Esophagus muscularis mucosa (tissue), 4 donors: Measurements from ENCODE around the gene HIVEP2. TPM values are rescaled to one million over a fixed set of nuclear protein-coding genes. Genes with fewer than 3 reads are reported as not detected.

Experiments used
- DNase-seq: peaks from one replicate; pipeline ENCODE4 v3.0.0-alpha.2; 2017; ENCODE audit errors: extremely low spot score
- H3K27ac ChIP-seq, 4 donors: fragments of 200-600 bp; sonication (generic); replicated peaks in 1 of 4; 1 replicate in 3 of 4; 2 replicates in 1 of 4; pipeline ENCODE4 v1.5.1; 2016 to 2019; ENCODE audit warnings: mild to moderate bottlenecking in 1 of 4
- H3K27me3 ChIP-seq, 4 donors: fragments of 200-600 bp; sonication (generic); one replicate each; pipeline versions ENCODE4 v1.5.1 to v1.6.0; 2016 to 2019
- H3K36me3 ChIP-seq, 4 donors: fragments of 200-600 bp; sonication (generic); one replicate each; pipeline ENCODE4 v1.5.1; 2016 to 2019
- H3K4me1 ChIP-seq, 4 donors: fragments of 200-600 bp; sonication (generic); one replicate each; pipeline ENCODE4 v1.5.1; 2016 to 2019
- H3K4me3 ChIP-seq, 4 donors: fragments of 200-600 bp; sonication (generic); 1 replicate in 2 of 4; 2 replicates in 2 of 4; pipeline ENCODE4 v1.5.1; 2016 to 2019; ENCODE audit warnings: mild to moderate bottlenecking in 4 of 4, moderate library complexity in 1 of 4
- H3K9me3 ChIP-seq, 4 donors: fragments of 200-600 bp; sonication (generic); 1 replicate in 3 of 4; 2 replicates in 1 of 4; pipeline ENCODE4 v1.5.1; 2016 to 2019
- EP300 ChIP-seq: sonication (generic); formaldehyde crosslinking; IDR thresholded peaks from one replicate; pipeline ENCODE4 v1.6.1; 2017; ENCODE audit warnings: antibody characterized with exemption
- POLR2A ChIP-seq: fragments of 450-650 bp; IDR thresholded peaks from one replicate; pipeline ENCODE4 v1.6.1; 2017; ENCODE audit warnings: antibody characterized with exemption, moderate library complexity, mild to moderate bottlenecking, low read depth
- POLR2AphosphoS5 ChIP-seq, 2 donors: sonication (generic); formaldehyde crosslinking; IDR thresholded peaks; one replicate each; pipeline ENCODE4 v1.6.1; 2017; ENCODE audit warnings: antibody characterized with exemption in 2 of 2
- WGBS: methylation state at CpG from one replicate; pipeline ENCODE4 v1.1.5; 2018; 5-methylcytosine and 5-hydroxymethylcytosine counted together
- intact Hi-C: fragments of 100-400 bp; cut with DNase I; formaldehyde crosslinking; loops from one replicate; pipeline ENCODE4 v1.15.1; 2023
- total RNA-seq, 4 donors: library from RNA; depleted of rRNA; stranded (reverse); fragments of >200 nt; gene quantifications; one replicate each; pipeline versions ENCODE4 v1.1.0 to v1.2.1, GENCODE V29; 2016
- TF ChIP-seq, protein P1 (sequence below), 3 experiments: fragments of 200-600 bp in 2 of 3; fragments of 450-650 bp in 1 of 3; sonication (generic) in 2 of 3; IDR thresholded peaks; one replicate each; pipeline ENCODE4 v1.5.1; 2017 to 2019; ENCODE audit warnings: antibody characterized with exemption in 3 of 3, mild to moderate bottlenecking in 2 of 3, moderate library complexity in 1 of 3

Gene HIVEP2
- total RNA-seq, 4 donors from 2014 or later = 20.3 to 29.3 (median 22.1) TPM

DNA sequence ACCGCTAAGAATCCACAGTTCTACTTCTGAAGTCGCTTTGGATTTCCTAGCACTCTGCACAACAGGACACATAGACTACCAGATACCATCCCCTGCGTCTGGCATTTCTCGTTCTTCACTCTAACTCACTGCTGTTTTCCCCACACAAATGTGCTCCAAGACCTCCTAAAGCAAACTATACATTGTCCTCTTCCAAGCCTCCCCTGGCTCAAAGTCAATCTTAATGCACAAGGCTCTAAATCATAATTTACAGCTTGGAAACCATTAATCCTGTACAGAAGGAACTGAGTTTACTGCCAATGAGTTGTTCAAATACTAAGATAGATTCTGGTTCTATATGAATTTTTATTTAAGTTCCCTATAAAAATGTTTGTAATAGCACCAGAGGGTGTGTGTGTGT, 128.5 kb downstream of the HIVEP2 start:
- no peak overlapping the region for H3K4me3 ChIP-seq
- no peak overlapping the region for H3K27ac ChIP-seq
- no peaks in the 10 kb centered on the region for H3K36me3 ChIP-seq
- WGBS = 87% methylated on average over 4 of the region's 4 CpGs
- H3K27me3 ChIP-seq = no peaks in the 10 kb centered on the region
- no peak for DNase-seq
- intact Hi-C loops = no loop called here
- peaks cover 18 to 27% (median 25%) of the 10 kb centered on the region in 4 donors for H3K4me1 ChIP-seq
- H3K9me3 ChIP-seq = no peaks in the 10 kb centered on the region
- no peak for TF ChIP-seq POLR2AphosphoS5 (IDR thresholded peaks at IDR 0.05)
- TF ChIP-seq POLR2A = no peak
- TF ChIP-seq EP300 = no peak
- TF ChIP-seq, protein P1, sequence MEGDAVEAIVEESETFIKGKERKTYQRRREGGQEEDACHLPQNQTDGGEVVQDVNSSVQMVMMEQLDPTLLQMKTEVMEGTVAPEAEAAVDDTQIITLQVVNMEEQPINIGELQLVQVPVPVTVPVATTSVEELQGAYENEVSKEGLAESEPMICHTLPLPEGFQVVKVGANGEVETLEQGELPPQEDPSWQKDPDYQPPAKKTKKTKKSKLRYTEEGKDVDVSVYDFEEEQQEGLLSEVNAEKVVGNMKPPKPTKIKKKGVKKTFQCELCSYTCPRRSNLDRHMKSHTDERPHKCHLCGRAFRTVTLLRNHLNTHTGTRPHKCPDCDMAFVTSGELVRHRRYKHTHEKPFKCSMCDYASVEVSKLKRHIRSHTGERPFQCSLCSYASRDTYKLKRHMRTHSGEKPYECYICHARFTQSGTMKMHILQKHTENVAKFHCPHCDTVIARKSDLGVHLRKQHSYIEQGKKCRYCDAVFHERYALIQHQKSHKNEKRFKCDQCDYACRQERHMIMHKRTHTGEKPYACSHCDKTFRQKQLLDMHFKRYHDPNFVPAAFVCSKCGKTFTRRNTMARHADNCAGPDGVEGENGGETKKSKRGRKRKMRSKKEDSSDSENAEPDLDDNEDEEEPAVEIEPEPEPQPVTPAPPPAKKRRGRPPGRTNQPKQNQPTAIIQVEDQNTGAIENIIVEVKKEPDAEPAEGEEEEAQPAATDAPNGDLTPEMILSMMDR (IDR thresholded peaks at IDR 0.05) = no peak

DNA sequence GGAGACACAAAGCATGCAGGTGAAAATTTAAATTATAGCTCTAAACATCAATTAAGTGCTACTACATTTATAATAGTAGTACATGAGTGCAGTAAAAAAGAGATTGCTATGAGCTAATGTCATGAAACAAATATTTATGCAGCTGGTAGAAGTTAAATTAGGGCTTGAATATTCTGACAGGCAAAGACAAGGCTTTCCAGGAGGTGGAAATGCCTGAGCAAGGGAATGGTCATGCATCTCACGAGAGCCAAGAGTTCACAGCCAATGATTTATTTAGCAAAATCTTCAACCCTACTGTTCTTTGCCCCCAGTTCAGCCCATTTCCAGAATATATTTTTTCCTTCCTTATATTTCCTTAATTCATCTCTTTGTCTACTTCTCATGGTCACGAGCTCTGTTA, 128.9 kb downstream of the HIVEP2 start:
- Histone ChIP-seq H3K4me1 (peaks cover 17 to 22% (median 20%) of the 10 kb centered on the region in 4 donors), H3K27me3 (no peaks in the 10 kb centered on the region), H3K9me3 (no peaks in the 10 kb centered on the region), H3K27ac (no peak overlapping the region), H3K36me3 (no peaks in the 10 kb centered on the region), H3K4me3 (no peak overlapping the region)
- intact Hi-C loops = no loop called here
- WGBS = 28% methylated on average over 2 of the region's 2 CpGs
- DNase-seq = no peak
- TF ChIP-seq EP300 (no peak), POLR2AphosphoS5 (IDR thresholded peaks at IDR 0.05) (no peak)
- TF ChIP-seq, protein P1 (IDR thresholded peaks at IDR 0.05) = no peak

DNA sequence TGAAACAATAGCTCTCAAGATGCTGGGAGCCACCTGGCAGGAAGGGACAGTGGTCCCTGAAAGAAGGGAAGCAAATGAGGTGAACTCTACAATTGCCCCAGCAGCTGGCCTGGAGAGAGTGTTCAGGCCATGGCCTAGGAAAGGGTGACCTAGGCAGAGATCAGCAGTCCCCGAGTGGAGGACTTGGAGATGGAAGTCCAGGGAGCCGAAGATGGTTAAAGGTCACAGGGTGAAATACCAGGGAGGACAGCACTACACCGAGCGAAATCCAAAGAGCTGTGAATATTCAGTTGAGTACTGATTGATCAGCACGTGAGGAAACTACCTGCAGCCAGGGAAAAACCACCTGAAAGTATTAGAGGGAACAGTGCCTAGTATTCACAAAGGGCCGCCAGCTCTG, 133.1 kb downstream of the HIVEP2 start:
- H3K9me3 ChIP-seq = no peaks in the 10 kb centered on the region
- H3K27ac ChIP-seq = no peak overlapping the region
- intact Hi-C loops = no loop called here
- WGBS = 96% methylated on average over 6 of the region's 6 CpGs
- DNase-seq = no peak
- H3K36me3 ChIP-seq = no peaks in the 10 kb centered on the region
- no peak for TF ChIP-seq EP300
- no peak for TF ChIP-seq POLR2A
- no peak for TF ChIP-seq POLR2AphosphoS5 (IDR thresholded peaks at IDR 0.05)
- TF ChIP-seq, protein P1 (IDR thresholded peaks at IDR 0.05) = no peak
- H3K27me3 ChIP-seq = no peaks in the 10 kb centered on the region
- no peak overlapping the region for H3K4me3 ChIP-seq
- peaks cover 0 to 3% (median 0%) of the 10 kb centered on the region in 4 donors for H3K4me1 ChIP-seq

DNA sequence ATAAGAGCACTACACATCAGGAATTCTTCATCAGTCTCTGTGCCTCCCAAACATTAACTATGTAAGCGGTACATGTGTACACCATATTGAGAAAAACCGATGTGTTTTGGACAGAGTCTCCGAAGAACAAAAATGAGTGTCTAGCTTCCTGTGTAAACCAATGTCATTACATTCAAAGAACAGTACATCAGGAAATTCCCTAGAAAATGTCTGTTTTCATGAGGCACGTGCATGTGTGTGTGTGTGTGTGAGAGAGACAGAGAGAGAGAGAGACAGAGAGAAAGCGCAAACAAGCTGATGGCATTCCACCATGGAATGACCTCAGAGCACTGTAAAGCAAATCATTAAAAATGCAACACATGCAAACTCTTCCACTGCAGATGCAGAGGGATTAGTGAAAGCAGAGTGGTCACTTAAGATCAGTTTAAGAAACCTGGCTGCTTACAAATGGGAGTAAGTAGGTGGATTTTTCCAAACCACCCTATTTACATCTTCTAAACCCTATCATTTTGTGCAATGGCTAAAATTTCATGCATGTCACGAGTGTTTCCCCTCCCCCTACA, 133.9 kb downstream of the HIVEP2 start:
- 78% methylated on average over 6 of the region's 6 CpGs for WGBS
- intact Hi-C loops = no loop called here
- no peak for DNase-seq
- TF ChIP-seq POLR2AphosphoS5 (IDR thresholded peaks at IDR 0.05) = no peak
- TF ChIP-seq POLR2A = no peak
- TF ChIP-seq, protein P1 (IDR thresholded peaks at IDR 0.05) = no peak
- TF ChIP-seq EP300 = no peak
- no peak overlapping the region for H3K27ac ChIP-seq
- no peaks in the 10 kb centered on the region for H3K4me1 ChIP-seq
- no peak overlapping the region for H3K4me3 ChIP-seq
- H3K9me3 ChIP-seq = no peaks in the 10 kb centered on the region
- H3K27me3 ChIP-seq = no peaks in the 10 kb centered on the region
- no peaks in the 10 kb centered on the region for H3K36me3 ChIP-seq

DNA sequence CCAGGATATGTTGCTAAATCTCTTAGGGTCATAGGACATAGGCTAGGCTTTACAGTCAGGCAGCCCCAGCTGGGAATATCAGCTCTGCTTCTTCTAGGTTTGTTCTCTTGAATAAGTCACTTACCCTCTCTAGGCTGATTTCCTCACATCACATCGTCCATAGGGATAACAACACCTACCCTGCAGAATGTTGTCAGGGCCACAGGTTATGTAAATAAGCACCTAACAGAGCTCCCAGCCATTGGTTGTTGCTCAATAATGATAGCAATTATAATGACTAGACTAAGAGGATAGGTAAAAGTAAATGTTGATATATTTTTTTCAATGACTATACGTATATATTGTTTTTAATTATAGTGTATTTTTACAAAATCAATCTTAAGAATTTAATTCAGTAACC, 135.0 kb downstream of the HIVEP2 start:
- no peaks in the 10 kb centered on the region for H3K9me3 ChIP-seq
- H3K27me3 ChIP-seq = no peaks in the 10 kb centered on the region
- H3K36me3 ChIP-seq = no peaks in the 10 kb centered on the region
- H3K4me3 ChIP-seq = no peak overlapping the region
- no peaks in the 10 kb centered on the region for H3K4me1 ChIP-seq
- no peak for DNase-seq
- WGBS = 93% methylated on average over 2 of the region's 2 CpGs
- no peak overlapping the region for H3K27ac ChIP-seq
- intact Hi-C loops = no loop called here
- TF ChIP-seq POLR2A (no peak), POLR2AphosphoS5 (IDR thresholded peaks at IDR 0.05) (no peak), EP300 (no peak)
- TF ChIP-seq, protein P1 (IDR thresholded peaks at IDR 0.05) = no peak
